DMS153 (cell line): ENCODE measurements around the gene TRIM62.
A peak's percentile ranks its signal among the peaks of the same experiment; 100 is the strongest.
"Not testable (repeated sequence)": the region's sequence is repeated elsewhere in the genome, so short reads cannot be mapped to it uniquely, and the experiment has no call there.

Experiments used
- DNase-seq: peaks from one replicate; lab custom pipeline; 2025; lab: John Stamatoyannopoulos, UW

Gene TRIM62

DNA sequence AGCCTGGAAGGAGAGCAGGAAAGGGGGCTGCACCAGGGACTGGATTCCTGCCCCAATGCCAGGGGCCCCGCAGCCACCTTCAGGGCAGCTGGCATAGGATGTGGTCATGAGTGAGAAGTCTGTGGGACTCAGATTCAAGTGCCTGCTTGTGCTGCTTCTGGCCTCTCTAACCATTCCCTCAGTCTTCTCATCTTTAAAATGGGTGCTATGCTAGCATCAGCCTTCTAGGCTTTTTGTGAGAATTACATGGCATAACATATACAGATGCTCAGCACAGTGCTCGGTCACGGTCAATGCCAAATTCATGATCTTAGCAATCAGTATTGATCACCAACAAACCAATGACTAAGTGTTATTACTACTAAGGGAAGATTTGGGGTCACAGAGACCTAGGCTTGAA lies 23.5 kb downstream of the TRIM62 start:
- DNase-seq = no peak

- no peak for DNase-seq
Observed at GRCh38 chr1:33157131-33157530, 24.7 kb downstream of the TRIM62 start.

- peak; percentile 15 for DNase-seq
Observed at GRCh38 chr1:33155877-33156538, 25.8 kb downstream of the TRIM62 start.

- no peak for DNase-seq
Observed at GRCh38 chr1:33153650-33154049, 28.2 kb downstream of the TRIM62 start.

DNA sequence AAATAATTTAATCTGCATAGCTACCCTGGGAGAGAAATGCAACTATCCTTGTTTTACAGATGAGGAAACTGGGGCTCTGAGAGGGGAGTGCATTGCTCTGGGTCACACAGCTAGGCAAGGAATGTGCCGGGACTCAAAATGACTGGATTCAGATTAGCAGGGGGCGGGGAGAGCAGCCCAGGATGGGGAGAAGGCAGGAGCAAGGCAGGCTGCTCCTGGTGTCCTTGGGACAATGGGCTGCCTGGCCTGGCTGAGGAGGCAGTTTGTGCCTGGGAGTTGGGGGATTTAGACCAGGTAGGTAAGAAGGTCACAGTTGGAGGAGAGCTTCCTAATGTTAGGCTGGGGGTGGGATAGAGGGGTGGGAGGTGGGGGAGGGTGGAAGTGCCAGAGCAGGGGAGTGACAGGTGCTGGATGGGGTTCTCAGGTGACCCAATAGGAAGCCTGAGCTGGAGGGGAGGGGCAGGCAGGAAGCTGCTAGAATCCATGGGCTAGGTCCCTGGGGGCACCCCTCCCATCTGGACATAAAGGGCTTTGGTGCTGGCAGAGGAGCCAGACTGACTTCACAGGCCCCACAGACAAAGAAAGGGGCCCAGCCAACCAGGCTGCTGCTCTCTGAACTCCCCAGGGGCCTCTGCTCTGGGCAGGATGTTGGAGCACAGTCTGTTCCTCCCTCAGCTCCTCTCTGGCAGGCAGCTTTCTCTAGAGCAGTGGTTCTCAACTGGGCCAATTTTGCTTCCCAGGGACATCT lies 29.0 kb downstream of the TRIM62 start:
- peak; percentile 99 for DNase-seq

- DNase-seq = peak; percentile 21
Observed at GRCh38 chr1:33151116-33151515, 30.7 kb downstream of the TRIM62 start.

DNA sequence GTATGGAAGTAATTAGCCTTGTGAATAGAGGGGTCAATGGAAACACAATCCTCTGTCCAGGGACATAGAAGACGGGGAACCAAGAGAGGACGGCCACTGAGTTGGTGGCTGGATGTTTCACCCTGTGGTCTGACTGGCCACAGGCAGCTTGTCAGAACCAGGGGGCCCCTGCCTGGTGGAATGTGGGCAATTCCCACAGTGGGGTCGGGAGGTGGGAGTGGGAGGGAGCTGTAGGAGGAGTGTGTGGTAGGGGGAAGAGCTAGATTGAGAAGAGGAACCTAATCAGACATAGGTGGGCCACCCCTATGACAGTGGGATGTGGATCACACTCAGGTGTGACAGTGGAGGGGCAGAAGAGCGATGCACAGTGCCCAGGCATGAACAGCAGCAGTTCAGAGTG lies 31.3 kb downstream of the TRIM62 start:
- no peak for DNase-seq

DNA sequence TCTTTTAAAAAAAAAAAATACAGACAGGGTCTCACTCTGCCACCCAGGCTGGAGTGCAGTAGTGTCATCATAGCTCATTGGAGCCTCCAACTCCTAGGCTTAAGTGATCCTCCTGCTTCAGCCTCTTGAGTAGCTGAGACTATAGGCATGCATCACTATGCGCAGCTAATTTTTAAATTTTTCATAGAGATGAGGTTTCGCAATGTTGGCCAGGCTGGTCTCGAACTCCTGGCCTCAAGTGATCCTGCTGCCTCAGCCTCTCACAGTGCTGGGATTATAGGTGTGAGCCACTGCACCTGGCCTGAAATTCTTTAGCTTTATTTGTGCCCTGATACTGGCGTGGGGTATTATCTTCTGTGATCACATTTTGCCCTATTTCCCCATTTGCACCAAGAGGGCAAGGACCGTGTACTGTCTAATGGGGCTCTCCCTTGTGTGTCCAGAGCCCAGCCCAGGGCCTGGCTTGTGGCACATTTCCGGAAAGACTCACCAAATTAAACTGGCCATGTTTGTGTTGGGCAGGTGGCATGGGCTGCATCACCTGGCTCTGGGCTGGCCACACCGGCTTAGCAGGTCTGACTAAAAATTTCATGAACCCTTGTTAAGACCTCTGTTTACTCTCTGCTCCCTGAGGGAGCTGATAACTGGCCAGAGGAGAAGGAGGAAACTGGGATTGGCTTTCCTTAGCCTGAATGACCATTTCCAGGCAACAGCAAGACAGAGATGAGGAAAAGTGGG lies 32.2 kb downstream of the TRIM62 start:
- peak; percentile 32 for DNase-seq

DNA sequence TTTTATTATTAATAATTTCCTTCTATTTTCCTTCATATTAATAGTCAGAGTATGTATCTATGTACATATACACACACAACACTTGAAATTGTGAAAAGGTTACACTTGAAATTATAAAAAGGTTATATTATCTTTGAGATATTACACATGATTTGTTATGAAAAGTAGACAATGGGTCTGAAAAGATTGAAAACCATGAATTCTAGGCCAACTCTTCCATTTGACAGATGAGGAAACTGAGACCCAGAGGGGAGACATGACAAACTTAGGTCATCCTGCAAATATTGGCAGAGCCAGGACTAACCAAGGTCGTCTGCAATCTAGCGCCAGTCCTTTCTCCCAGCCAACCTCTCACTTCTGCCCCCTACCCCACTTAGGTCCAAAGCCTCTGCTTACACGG lies 33.2 kb downstream of the TRIM62 start:
- DNase-seq = no peak

GRCh38 chr1:33147997-33148314 lies 33.9 kb downstream of the TRIM62 start:
- no peak for DNase-seq

DNA sequence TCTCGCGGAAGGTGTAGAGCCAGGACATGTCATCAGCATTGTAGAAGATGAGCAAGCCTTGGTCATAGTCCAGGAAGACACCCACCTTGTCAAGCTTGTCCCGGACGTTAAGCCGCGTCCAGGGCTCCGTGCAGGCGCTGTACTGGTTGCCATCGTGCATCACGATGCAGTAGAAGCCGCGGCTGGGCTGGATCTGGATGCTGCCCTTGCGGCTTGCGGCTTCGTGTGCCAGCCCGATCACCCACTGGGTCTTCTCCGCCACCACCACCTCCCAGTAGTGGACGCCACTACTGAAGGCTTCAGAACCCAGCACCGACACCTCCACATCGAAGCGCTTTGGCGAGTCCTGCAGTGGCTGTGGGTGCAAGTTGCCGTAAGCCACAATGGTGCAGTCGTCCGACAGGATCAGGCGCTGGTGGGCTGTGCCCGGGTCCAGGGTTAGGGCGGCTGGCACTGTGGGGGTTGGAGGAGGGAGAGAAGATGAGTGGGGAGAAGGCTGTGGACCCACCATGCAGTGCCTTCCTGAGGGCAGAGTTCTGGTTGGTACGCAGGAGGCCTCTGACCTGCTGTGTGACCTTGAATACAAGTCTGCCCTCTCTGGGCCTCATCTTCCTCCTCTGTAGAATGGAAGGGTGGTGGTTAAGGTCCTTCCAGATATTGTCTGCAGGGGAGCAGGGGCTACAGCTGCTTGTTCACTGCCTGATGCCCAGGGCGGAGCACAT lies 34.4 kb downstream of the TRIM62 start:
- no peak for DNase-seq

- no peak for DNase-seq
Observed at GRCh38 chr1:33146003-33146402, 35.8 kb downstream of the TRIM62 start.

- no peak for DNase-seq
Observed at GRCh38 chr1:33143698-33144097, 38.1 kb downstream of the TRIM62 start.

GRCh38 chr1:33143176-33143575 lies 38.7 kb downstream of the TRIM62 start:
- DNase-seq = no peak

DNA sequence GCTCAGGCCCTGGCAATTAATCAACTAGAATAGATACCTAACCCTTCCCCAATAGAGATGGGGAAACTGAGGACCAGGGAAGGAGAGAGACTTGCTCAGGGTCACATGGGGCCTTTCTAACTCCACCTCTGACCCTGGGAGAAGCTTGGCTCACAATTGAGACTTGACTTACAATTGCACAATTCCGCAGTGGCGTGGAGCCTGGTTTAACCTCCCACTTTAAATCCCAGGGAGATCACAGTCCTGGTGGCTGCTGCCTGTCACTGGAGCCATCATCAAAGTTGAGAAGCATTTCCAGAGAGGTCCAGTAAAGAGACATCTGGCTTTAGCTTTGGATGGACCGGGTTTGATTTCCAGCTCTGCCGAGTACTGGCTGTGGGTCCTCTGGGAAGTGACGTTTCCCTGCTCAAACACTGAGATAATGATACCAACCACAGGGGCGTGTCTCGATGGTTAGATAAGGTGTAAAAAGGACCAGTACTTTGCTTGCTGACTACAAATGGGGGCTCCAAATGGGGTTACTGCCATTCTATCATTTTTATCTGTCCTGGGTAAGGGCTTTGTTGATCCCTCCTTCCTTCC lies 39.3 kb downstream of the TRIM62 start:
- no peak for DNase-seq

DNA sequence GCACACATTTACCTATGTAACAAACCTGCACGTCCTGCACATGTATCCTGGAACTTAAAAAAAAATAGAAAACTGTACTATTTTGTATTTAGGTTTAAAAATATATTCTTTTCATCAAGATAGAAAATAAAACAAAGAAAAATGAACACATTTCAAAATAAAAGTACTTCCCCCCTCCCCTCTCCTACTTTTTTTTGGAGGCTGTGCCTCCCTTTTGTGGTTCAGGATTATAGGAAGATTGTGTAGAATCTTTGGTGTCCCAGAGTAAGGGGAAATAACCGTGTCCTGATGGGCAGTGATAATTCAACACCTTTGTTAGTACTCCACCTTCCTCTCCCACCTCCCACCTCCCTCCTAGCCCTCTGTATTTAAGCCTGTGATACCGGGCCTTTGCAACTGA lies 40.1 kb downstream of the TRIM62 start:
- DNase-seq = no peak

DNA sequence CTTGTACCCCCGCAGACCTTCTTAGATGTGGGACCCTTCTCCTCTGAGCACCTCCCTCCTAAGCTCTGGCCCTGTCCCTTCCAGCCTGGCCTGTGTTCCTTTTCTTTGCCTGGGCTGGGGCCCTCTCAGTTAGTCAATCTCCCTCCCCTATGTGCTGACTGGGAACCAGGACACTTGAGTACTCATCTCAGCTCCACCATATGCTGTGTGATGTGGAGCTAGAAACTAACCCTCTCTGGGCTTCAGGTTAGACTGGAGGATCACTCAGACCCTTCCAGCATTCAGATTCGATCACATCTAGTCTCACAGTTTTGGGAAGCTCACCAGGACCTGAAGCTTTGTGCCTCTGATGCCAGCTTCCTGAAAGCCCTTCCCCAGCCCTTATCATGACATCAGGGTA lies 40.6 kb downstream of the TRIM62 start:
- no peak for DNase-seq

DNA sequence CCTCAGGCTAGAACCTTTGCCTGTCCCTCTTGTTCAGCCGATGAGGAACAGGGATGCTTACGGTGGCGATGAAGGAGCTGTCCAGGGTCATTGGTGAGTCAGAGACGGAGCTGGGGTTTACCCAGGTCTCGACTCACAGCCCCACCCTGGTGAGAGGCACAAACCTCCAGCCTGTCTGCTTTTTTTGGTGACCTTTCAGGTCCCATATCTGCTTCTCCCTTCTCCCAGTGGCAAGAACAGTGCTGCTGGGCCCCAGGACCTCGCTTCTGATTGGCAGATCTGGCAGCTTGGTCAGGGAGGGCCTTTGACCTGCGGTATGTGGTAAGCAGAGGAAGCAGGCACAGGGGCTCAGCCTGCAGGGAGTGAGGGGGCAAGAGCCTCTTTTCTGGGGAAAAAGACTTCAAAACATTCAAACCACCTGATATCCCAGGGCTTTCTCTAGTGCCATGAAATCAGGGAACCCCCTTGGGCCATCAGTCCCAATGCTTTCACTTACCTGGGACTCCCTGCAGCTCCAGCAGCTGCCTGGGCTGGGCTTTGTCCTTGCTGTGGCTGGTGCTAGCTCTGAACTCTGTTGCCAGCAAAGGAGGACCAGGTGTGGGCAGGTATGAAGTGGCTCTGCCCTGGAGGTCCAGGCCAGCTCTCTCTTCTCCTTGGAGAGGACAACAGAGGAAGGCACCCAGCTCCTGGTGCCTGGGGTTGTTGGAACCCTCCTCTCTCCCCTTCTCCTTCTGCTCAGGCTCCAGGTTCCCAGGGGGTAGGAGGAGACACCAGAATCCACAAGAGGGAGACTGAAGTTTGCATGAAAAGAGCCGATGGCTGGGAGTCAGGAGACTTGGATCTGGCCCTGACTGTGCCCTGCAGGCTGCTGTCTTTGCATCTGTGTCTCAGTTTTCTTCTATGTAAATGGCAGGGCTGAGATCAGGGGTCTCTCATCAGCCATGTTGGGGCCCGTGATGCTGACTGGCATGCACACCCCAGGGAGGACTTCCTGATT lies 41.4 kb downstream of the TRIM62 start:
- DNase-seq = no peak

GRCh38 chr1:33137800-33138199 lies 44.0 kb downstream of the TRIM62 start:
- no peak for DNase-seq

- DNase-seq = not testable (repeated sequence)
Observed at GRCh38 chr1:33136041-33136440, 45.8 kb downstream of the TRIM62 start.
